ENCODE measurements around the gene LEP.

DNA sequence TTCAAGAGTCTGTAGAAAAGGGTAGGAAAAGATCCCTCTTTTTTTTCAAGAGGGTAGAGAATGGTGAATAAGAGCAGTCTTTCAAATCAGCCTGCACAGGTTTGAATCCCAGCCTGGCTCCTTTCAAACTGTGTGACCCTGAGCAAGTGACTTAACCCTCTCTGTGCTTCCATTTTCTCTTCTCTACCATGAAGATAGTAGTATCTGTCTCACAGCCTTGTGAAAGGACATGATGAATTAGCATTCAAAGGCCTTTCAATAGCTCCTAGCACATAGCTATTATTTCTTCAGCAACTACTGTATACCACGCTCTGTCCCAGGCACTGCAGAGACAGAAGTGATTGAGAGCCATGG, 25.4 kb downstream of the LEP start:
- no peak for TF ChIP-seq CTCF (conservative IDR thresholded peaks at IDR 0.05)
- no peak for TF ChIP-seq ZFX (IDR thresholded peaks at IDR 0.05)

Data from C4-2B (cell line).